Parathyroid adenoma (tissue), 2 donors: Measurements from ENCODE around the gene C1orf116.

Experiments used
- H2AFZ ChIP-seq: fragments of 300-600 bp; sonication (generic); one replicate; pipeline ENCODE4 v1.7.0; 2017; ENCODE audit warnings: antibody characterized with exemption, mild to moderate bottlenecking
- H3K27ac ChIP-seq: fragments of 300-600 bp; sonication (generic); one replicate; pipeline ENCODE4 v1.7.0; 2017
- H3K27me3 ChIP-seq: fragments of 300-600 bp; sonication (generic); one replicate; pipeline ENCODE4 v1.7.0; 2017; ENCODE audit warnings: low read length; ENCODE audit not compliant: control insufficient read depth, insufficient read depth
- H3K36me3 ChIP-seq: fragments of 300-600 bp; sonication (generic); one replicate; pipeline ENCODE4 v1.7.0; 2017; ENCODE audit warnings: low read length; ENCODE audit not compliant: control insufficient read depth, insufficient read depth
- H3K4me1 ChIP-seq: fragments of 300-600 bp; sonication (generic); one replicate; pipeline ENCODE4 v1.7.0; 2017; ENCODE audit warnings: control low read depth
- H3K4me2 ChIP-seq: fragments of 300-600 bp; sonication (generic); one replicate; pipeline ENCODE4 v1.7.0; 2017; ENCODE audit warnings: low read length
- H3K4me3 ChIP-seq: fragments of 300-600 bp; sonication (generic); one replicate; pipeline ENCODE4 v1.7.0; 2017; ENCODE audit warnings: low read depth, low read length
- H3K79me2 ChIP-seq: fragments of 300-600 bp; sonication (generic); one replicate; pipeline ENCODE4 v1.7.0; 2017; ENCODE audit warnings: control low read depth
- H3K9ac ChIP-seq: fragments of 300-600 bp; sonication (generic); one replicate; pipeline ENCODE4 v1.7.0; 2017; ENCODE audit warnings: mild to moderate bottlenecking
- H3K9me3 ChIP-seq: fragments of 300-600 bp; sonication (generic); one replicate; pipeline ENCODE4 v1.7.0; 2017; ENCODE audit warnings: low read length; ENCODE audit not compliant: control insufficient read depth
- TF ChIP-seq, protein P1 (sequence below): fragments of 300-600 bp; sonication (generic); IDR thresholded peaks from one replicate; pipeline ENCODE4 v1.7.0; 2017; ENCODE audit warnings: antibody characterized with exemption, mild to moderate bottlenecking
- donor health status: primary hyperparathyroidism.

Gene C1orf116

GRCh38 chr1:207020065-207020708 lies 12.4 kb downstream of the C1orf116 start:
- Histone ChIP-seq H3K36me3 (no peaks in the 10 kb centered on the region), H3K4me2 (no peak overlapping the region), H3K27ac (no peak overlapping the region), H3K4me3 (no peak overlapping the region), H3K27me3 (no peaks in the 10 kb centered on the region), H3K9me3 (no peaks in the 10 kb centered on the region), H3K9ac (no peak overlapping the region), H3K4me1 (no peaks in the 10 kb centered on the region), H3K79me2 (no peaks in the 10 kb centered on the region), H2AFZ (no peak overlapping the region)
- TF ChIP-seq, protein P1, sequence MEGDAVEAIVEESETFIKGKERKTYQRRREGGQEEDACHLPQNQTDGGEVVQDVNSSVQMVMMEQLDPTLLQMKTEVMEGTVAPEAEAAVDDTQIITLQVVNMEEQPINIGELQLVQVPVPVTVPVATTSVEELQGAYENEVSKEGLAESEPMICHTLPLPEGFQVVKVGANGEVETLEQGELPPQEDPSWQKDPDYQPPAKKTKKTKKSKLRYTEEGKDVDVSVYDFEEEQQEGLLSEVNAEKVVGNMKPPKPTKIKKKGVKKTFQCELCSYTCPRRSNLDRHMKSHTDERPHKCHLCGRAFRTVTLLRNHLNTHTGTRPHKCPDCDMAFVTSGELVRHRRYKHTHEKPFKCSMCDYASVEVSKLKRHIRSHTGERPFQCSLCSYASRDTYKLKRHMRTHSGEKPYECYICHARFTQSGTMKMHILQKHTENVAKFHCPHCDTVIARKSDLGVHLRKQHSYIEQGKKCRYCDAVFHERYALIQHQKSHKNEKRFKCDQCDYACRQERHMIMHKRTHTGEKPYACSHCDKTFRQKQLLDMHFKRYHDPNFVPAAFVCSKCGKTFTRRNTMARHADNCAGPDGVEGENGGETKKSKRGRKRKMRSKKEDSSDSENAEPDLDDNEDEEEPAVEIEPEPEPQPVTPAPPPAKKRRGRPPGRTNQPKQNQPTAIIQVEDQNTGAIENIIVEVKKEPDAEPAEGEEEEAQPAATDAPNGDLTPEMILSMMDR = no peak

DNA sequence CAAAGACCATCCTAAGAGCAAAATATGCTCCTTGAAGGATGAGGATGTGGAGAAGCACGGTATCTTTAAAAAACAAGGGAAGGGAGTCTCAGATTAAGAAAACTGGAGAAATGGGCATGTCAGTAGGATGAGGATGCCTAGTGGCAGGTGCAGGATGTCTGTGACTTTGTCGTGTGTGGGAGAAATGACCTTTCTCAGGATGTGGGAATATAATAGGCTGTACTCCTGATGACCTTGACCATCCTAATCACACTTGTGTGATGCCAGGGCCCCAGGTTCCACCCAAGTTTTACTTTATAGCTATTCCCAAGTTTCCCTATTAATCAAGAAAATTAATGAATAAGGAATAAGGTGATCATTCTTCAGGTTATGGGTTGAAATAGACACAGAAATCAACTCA lies 12.9 kb downstream of the C1orf116 start:
- Histone ChIP-seq H3K4me1 (no peaks in the 10 kb centered on the region), H3K9me3 (no peaks in the 10 kb centered on the region), H3K9ac (no peak overlapping the region), H3K36me3 (no peaks in the 10 kb centered on the region), H3K4me3 (no peak overlapping the region), H3K27ac (no peak overlapping the region), H2AFZ (no peak overlapping the region), H3K79me2 (no peaks in the 10 kb centered on the region), H3K27me3 (no peaks in the 10 kb centered on the region), H3K4me2 (no peak overlapping the region)
- TF ChIP-seq, protein P1 = no peak

- H3K79me2 ChIP-seq = no peaks in the 10 kb centered on the region
- H3K4me3 ChIP-seq = no peak overlapping the region
- H3K9ac ChIP-seq = no peak overlapping the region
- H3K4me1 ChIP-seq = no peaks in the 10 kb centered on the region
- TF ChIP-seq, protein P1 = no peak
- H3K9me3 ChIP-seq = no peaks in the 10 kb centered on the region
- no peak overlapping the region for H3K27ac ChIP-seq
- no peaks in the 10 kb centered on the region for H3K27me3 ChIP-seq
- no peak overlapping the region for H3K4me2 ChIP-seq
- H2AFZ ChIP-seq = no peak overlapping the region
- H3K36me3 ChIP-seq = no peaks in the 10 kb centered on the region
These were observed 13.4 kb downstream of the C1orf116 start for GRCh38 chr1:207019161-207019560.

DNA sequence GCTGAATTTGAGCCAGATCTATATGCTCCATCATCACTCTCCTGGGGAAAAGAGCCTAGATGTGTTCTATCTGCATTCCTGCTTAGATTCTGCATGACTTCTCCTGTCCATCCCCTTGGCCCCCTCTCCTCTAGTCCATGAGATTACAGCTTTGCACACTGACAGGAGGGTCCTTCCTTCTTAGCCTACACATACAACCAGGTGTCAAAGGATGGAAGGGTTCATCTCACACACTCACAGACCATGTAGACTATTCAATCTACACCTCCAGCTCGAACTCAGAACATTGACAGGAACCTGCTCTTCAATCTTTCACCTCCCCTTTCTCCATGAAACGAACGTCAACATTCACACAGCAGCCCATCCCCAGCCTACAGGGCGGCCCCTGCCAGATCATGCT lies 13.8 kb downstream of the C1orf116 start:
- Histone ChIP-seq H3K9me3 (no peaks in the 10 kb centered on the region), H3K4me1 (no peaks in the 10 kb centered on the region), H3K27ac (no peak overlapping the region), H3K27me3 (no peaks in the 10 kb centered on the region), H3K9ac (no peak overlapping the region), H3K79me2 (no peaks in the 10 kb centered on the region), H3K4me3 (no peak overlapping the region), H3K4me2 (no peak overlapping the region), H2AFZ (no peak overlapping the region), H3K36me3 (no peaks in the 10 kb centered on the region)
- TF ChIP-seq, protein P1 = no peak
